GM12878 (cell line): Measurements from ENCODE around the gene OR2S2. TPM values are rescaled to one million over a fixed set of nuclear protein-coding genes. Genes with fewer than 3 reads are reported as not detected.

Source experiments
- ATAC-seq: fragments of 200-7000 bp; cut with Tn5 transposase; 3 replicates; pipeline ENCODE4 v1.9.1; 2020; ENCODE audit warnings: mild to moderate bottlenecking, moderate library complexity
- BruUV-seq: library from RNA; stranded (reverse); fragments of 400-500 nt; replicated peaks from 2 replicates; lab custom pipeline; 2021; lab: Mats Ljungman, UMichigan
- CTCF ChIA-PET: fragments of 300-600 bp; sonication (Branson Sonifier 250); formaldehyde crosslinking; extraction: SDS; loops from one replicate; lab custom pipeline; 2021; ENCODE audit warnings: inconsistent platforms; lab: Yijun Ruan, JAX
- POLR2A ChIA-PET: fragments of 350-600 bp; formaldehyde crosslinking; extraction: SDS; loops from one replicate; lab custom pipeline; 2021; ENCODE audit warnings: inconsistent platforms; lab: Charles Lee
- RAD21 ChIA-PET: fragments of 300-600 bp; sonication (Branson Sonifier 250); formaldehyde crosslinking; loops from one replicate; lab custom pipeline; 2023; ENCODE audit warnings: antibody characterized with exemption; ENCODE audit not compliant: unreplicated experiment; lab: Charles Lee
- SMC1A ChIA-PET: fragments of 300-600 bp; sonication (Branson Sonifier 250); formaldehyde crosslinking; loops from one replicate; lab custom pipeline; 2023; ENCODE audit not compliant: unreplicated experiment, uncharacterized antibody; lab: Charles Lee
- DNase-seq: peaks from one replicate; pipeline ENCODE4 v3.0.0-alpha.2; 2011; ENCODE audit warnings: low read depth, low spot score
- FAIRE-seq: peaks from 3 replicates; lab custom pipeline; 2011; peaks lifted over from hg19 to GRCh38; lab: Jason Lieb, UNC
- H2AFZ ChIP-seq: 2 replicates; pipeline ENCODE4 v1.6.0; 2011; ENCODE audit warnings: low read depth, low read length, control low read depth; ENCODE audit not compliant: control insufficient read depth
- H3K27ac ChIP-seq: 2 replicates; pipeline ENCODE4 v1.5.1; 2011; ENCODE audit warnings: control low read depth; ENCODE audit not compliant: control insufficient read depth, insufficient read depth
- H3K27me3 ChIP-seq, 2 experiments: replicated peaks in 1 of 2; 2 replicates each; pipeline versions ENCODE4 v1.6.0 to v1.6.1; 2011; ENCODE audit warnings: low read length in 1 of 2; ENCODE audit not compliant: control insufficient read depth in 2 of 2, insufficient read depth in 2 of 2
- H3K36me3 ChIP-seq, 2 experiments: 2 replicates each; pipeline ENCODE4 v1.5.1; 2011; ENCODE audit warnings: low read length in 1 of 2; ENCODE audit not compliant: control insufficient read depth in 2 of 2, insufficient read depth in 2 of 2
- H3K4me1 ChIP-seq: 2 replicates; pipeline ENCODE4 v1.6.1; 2011; ENCODE audit warnings: mild to moderate bottlenecking, low read length, moderate library complexity, mixed read lengths; ENCODE audit not compliant: control insufficient read depth, insufficient read depth
- H3K4me2 ChIP-seq: 2 replicates; pipeline ENCODE4 v1.6.0; 2011; ENCODE audit warnings: control low read depth; ENCODE audit not compliant: control insufficient read depth, insufficient read depth
- H3K4me3 ChIP-seq: fragments of 200-600 bp; sonication (generic); 2 replicates; pipeline ENCODE4 v1.5.1; 2016
- H3K79me2 ChIP-seq: 2 replicates; pipeline ENCODE4 v1.6.0; 2011; ENCODE audit warnings: low read length; ENCODE audit not compliant: control insufficient read depth, insufficient read depth
- H3K9ac ChIP-seq: 2 replicates; pipeline ENCODE4 v1.8.0; 2011; ENCODE audit warnings: low read length, control low read depth, mixed read lengths; ENCODE audit not compliant: control insufficient read depth, insufficient read depth
- H3K9me3 ChIP-seq: replicated peaks from 3 replicates; pipeline ENCODE4 v1.5.1; 2011; ENCODE audit warnings: mild to moderate bottlenecking, low read length; ENCODE audit not compliant: control insufficient read depth, insufficient read depth
- H4K20me1 ChIP-seq: 2 replicates; pipeline ENCODE4 v1.6.0; 2011; ENCODE audit not compliant: control insufficient read depth, insufficient read depth
- ATF7 ChIP-seq: fragments of 450-650 bp; IDR thresholded peaks from 2 replicates; pipeline ENCODE4 v1.6.1; 2016; ENCODE audit warnings: low read depth, mild to moderate bottlenecking
- BRCA1 ChIP-seq: IDR thresholded peaks from 2 replicates; pipeline ENCODE4 v1.6.1; 2011; ENCODE audit warnings: low read depth, low read length, improper control_type of control experiment
- CREM ChIP-seq: IDR thresholded peaks from 2 replicates; pipeline ENCODE4 v1.6.1; 2014; ENCODE audit warnings: antibody characterized with exemption, low read depth
- ESRRA ChIP-seq: IDR thresholded peaks from 2 replicates; pipeline ENCODE4 v1.6.1; 2012; ENCODE audit warnings: mild to moderate bottlenecking, low read length, improper control_type of control experiment
- JUNB ChIP-seq: IDR thresholded peaks from 2 replicates; pipeline ENCODE4 v1.6.1; 2016; ENCODE audit warnings: antibody characterized with exemption, mild to moderate bottlenecking
- NKRF ChIP-seq: fragments of 450-650 bp; conservative IDR thresholded peaks from 2 replicates; pipeline ENCODE4 v1.6.1; 2017; ENCODE audit warnings: mild to moderate bottlenecking, moderate library complexity
- NR2C1 ChIP-seq: fragments of 450-650 bp; IDR thresholded peaks from 2 replicates; pipeline ENCODE4 v1.6.1; 2017; ENCODE audit warnings: antibody characterized with exemption, mild to moderate bottlenecking, moderate library complexity
- PML ChIP-seq: IDR thresholded peaks from 2 replicates; pipeline ENCODE4 v1.6.1; 2012; ENCODE audit warnings: low read length, inconsistent platforms
- RCOR1 ChIP-seq: conservative IDR thresholded peaks from 2 replicates; pipeline ENCODE4 v1.6.1; 2012; ENCODE audit warnings: low read depth, low read length, improper control_type of control experiment
- RELA ChIP-seq: fragments of 450-650 bp; IDR thresholded peaks from 2 replicates; pipeline ENCODE4 v1.8.0; 2014; ENCODE audit warnings: borderline replicate concordance; ENCODE audit not compliant: partially characterized antibody
- SUZ12 ChIP-seq: fragments of 200-600 bp; sonication (generic); IDR thresholded peaks from one replicate; pipeline ENCODE4 v1.6.1; 2018; ENCODE audit warnings: antibody characterized with exemption, mild to moderate bottlenecking; ENCODE audit not compliant: unreplicated experiment
- TARDBP ChIP-seq: IDR thresholded peaks from 2 replicates; pipeline ENCODE4 v1.6.1; 2016; ENCODE audit warnings: borderline replicate concordance
- WGBS: methylation state at CpG from one replicate; pipeline ENCODE4 v1.1.6; 2016; ENCODE audit warnings: low lambda C conversion rate; ENCODE audit not compliant: insufficient replicate concordance, insufficient coverage; ENCODE audit errors: missing lambda C conversion rate; 5-methylcytosine and 5-hydroxymethylcytosine counted together
- in situ Hi-C: fragments of 300-500 bp; cut with MboI; formaldehyde crosslinking; loops from 9 replicates; pipeline ENCODE4 v1.14.3; 2018; ENCODE audit warnings: mixed read lengths
- intact Hi-C: fragments of 100-400 bp; cut with micrococcal nuclease; formaldehyde crosslinking; loops from one replicate; pipeline ENCODE4 v1.14.2; 2022; ENCODE audit not compliant: unreplicated experiment
- polyA plus RNA-seq, 11 experiments: library from polyadenylated mRNA; depleted of rRNA in 4 of 11; unstranded in 6 of 11; stranded (reverse) in 5 of 11; fragments of >200 nt; fragmentation: Nextera tagmentation in 4 of 11; fragmentation: Illumina TruSeq in 1 of 11; extraction: Ambion mirVana in 4 of 11; extraction: Trizol in 1 of 11; gene quantifications; 1 replicate in 1 of 11; 2 replicates in 10 of 11; pipeline versions ENCODE4 v1.2.1 to v1.2.3, GENCODE V29; 2011 to 2016; ENCODE audit warnings: inconsistent platforms in 2 of 11, missing spikeins in 2 of 11, low read depth in 1 of 11
- total RNA-seq, 4 experiments: library from RNA; depleted of rRNA in 3 of 4; stranded (reverse); fragments of >200 nt in 3 of 4; fragmentation: Illumina TruSeq in 1 of 4; extraction: Trizol in 1 of 4; gene quantifications; 2 replicates each; pipeline versions ENCODE4 v1.2.1 to v1.2.3, GENCODE V29; 2013 to 2021
- TF ChIP-seq, protein P1 (sequence below): fragments of 450-650 bp; IDR thresholded peaks from 2 replicates; pipeline ENCODE4 v1.6.1; 2017; ENCODE audit warnings: antibody characterized with exemption, mild to moderate bottlenecking, moderate library complexity
- TF ChIP-seq, protein P2 (sequence below): fragments of 450-650 bp; IDR thresholded peaks from 2 replicates; pipeline ENCODE4 v1.6.1; 2017; ENCODE audit warnings: low read depth, mild to moderate bottlenecking, moderate library complexity

The OR2S2 gene
- total and polyA plus RNA-seq, 10 of the 15 experiments (the other 5 are each of a cell fraction or from before 2014, with no cell fraction given), result not detected

DNA sequence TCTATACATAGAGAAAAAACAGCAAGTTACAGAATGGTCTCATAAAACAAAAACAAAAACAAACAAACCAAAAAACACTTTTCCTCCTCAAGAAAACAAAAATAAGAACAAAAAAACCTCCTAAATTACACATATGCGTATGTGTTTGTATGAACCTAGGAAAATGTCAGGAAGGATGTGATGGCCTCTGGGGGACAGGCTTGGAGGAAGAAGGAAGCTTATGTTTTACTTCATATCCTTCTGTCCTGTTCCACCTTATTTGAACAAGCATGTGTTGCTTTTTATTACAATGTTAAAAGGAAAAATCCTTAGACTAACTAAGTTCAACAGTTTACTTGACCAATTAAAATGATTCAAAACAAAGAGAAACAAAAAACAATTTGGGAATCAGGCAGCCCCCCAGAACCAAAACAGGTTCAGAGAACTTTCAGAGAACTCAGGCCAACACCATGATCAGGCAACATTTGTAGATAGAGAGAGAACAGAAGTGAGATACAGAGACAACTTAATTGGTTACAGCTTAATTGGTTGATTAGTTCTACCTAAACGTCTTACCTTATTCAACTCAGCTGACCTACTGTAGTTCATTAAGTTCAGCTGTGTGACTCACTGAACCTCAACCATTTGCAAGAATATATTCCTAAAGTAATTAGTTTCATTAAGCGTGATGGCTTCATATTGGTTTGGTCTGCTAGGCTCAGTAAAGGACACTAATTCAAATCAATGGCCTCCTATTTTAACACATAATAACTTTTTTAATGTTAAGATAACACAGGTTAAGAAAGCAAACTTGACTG, 38.5 kb downstream of the OR2S2 start (continued):
- no peak for TF ChIP-seq NKRF
- TF ChIP-seq, all 136 proteins: peak for 0

DNA sequence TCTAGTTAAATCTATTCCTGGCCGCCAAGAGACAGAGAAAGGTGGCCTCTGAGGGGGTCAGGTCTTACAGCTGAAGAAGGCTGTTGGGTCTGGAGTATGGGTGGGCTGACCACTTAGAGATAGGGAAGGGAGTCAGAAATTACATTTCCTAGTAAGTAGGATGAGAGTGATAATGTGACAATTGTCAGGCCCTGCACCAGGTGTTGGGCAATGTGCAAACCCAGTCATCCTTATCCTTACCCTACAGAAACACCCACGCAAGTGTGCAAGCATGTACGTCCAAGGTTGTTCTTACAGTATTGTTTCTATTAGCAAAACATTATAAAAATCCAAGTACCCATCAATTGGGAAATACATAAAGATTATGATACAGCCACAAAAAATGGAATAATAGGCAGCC, 39.2 kb downstream of the OR2S2 start:
- Histone ChIP-seq H3K9ac (no peak overlapping the region), H3K27ac (no peak overlapping the region), H3K4me1 (no peaks in the 10 kb centered on the region), H3K79me2 (no peaks in the 10 kb centered on the region), H2AFZ (no peak overlapping the region), H3K27me3 (no peaks in the 10 kb centered on the region; a peak in 1 of 4 replicates), H3K9me3 (peaks cover 2% of the 10 kb centered on the region; the same call in 2 of the 3 replicates), H3K4me3 (no peak overlapping the region), H3K36me3 (no peaks in the 10 kb centered on the region), H4K20me1 (no peaks in the 10 kb centered on the region), H3K4me2 (no peak overlapping the region)
- intact Hi-C loops (no loop called here), in situ Hi-C loops (no loop called here)
- RAD21 ChIA-PET, result no interaction called here
- SMC1A ChIA-PET, result no interaction called here
- CTCF ChIA-PET, result interaction anchor here (1.4 to 2.8 kb wide), 2 partner anchors 16 to 26 kb away, joined by 3 to 12 read pairs; no protein-coding TSS in a partner anchor
- WGBS, result 21% methylated on average over 3 of the region's 3 CpGs
- DNase-seq (no peak), ATAC-seq (no peak), FAIRE-seq (no peak)
- no TSS peak for BruUV-seq
- POLR2A ChIA-PET, result no interaction called here
- TF ChIP-seq ESRRA (no peak), PML (no peak), SUZ12 (no peak), CREM (no peak), RCOR1 (no peak), JUNB (no peak), BRCA1 (no peak), ATF7 (no peak), NR2C1 (no peak), TARDBP (no peak), RELA (no peak)
- TF ChIP-seq, protein P1, sequence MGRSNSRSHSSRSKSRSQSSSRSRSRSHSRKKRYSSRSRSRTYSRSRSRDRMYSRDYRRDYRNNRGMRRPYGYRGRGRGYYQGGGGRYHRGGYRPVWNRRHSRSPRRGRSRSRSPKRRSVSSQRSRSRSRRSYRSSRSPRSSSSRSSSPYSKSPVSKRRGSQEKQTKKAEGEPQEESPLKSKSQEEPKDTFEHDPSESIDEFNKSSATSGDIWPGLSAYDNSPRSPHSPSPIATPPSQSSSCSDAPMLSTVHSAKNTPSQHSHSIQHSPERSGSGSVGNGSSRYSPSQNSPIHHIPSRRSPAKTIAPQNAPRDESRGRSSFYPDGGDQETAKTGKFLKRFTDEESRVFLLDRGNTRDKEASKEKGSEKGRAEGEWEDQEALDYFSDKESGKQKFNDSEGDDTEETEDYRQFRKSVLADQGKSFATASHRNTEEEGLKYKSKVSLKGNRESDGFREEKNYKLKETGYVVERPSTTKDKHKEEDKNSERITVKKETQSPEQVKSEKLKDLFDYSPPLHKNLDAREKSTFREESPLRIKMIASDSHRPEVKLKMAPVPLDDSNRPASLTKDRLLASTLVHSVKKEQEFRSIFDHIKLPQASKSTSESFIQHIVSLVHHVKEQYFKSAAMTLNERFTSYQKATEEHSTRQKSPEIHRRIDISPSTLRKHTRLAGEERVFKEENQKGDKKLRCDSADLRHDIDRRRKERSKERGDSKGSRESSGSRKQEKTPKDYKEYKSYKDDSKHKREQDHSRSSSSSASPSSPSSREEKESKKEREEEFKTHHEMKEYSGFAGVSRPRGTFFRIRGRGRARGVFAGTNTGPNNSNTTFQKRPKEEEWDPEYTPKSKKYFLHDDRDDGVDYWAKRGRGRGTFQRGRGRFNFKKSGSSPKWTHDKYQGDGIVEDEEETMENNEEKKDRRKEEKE, result no peak
- TF ChIP-seq, protein P2, sequence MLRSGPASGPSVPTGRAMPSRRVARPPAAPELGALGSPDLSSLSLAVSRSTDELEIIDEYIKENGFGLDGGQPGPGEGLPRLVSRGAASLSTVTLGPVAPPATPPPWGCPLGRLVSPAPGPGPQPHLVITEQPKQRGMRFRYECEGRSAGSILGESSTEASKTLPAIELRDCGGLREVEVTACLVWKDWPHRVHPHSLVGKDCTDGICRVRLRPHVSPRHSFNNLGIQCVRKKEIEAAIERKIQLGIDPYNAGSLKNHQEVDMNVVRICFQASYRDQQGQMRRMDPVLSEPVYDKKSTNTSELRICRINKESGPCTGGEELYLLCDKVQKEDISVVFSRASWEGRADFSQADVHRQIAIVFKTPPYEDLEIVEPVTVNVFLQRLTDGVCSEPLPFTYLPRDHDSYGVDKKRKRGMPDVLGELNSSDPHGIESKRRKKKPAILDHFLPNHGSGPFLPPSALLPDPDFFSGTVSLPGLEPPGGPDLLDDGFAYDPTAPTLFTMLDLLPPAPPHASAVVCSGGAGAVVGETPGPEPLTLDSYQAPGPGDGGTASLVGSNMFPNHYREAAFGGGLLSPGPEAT, result no peak
